ENCODE results near the gene RAB3D.

Gene RAB3D

GRCh38 chr19:11290256-11290655 is 49.2 kb downstream of the RAB3D start:
- no peak for TF ChIP-seq CTCF (IDR thresholded peaks at IDR 0.05; ENCODE audit: insufficient read depth, missing control alignments)
- FAIRE-seq: no peak
- DNase-seq (ENCODE audit: insufficient read length, low spot score): no peak

GRCh38 chr19:11288349-11288748 is 51.1 kb downstream of the RAB3D start:
- no peak for FAIRE-seq
- no peak for DNase-seq (ENCODE audit: insufficient read length, low spot score)
- TF ChIP-seq CTCF (IDR thresholded peaks at IDR 0.05; ENCODE audit: insufficient read depth, missing control alignments): no peak

- no peak for DNase-seq (ENCODE audit: insufficient read length, low spot score)
- no peak for FAIRE-seq
- no peak for TF ChIP-seq CTCF (IDR thresholded peaks at IDR 0.05; ENCODE audit: insufficient read depth, missing control alignments)
Observed at GRCh38 chr19:11286312-11286974, 53.0 kb downstream of the RAB3D start.

GRCh38 chr19:11284515-11284914 is 54.9 kb downstream of the RAB3D start:
- FAIRE-seq: no peak
- no peak for TF ChIP-seq CTCF (IDR thresholded peaks at IDR 0.05; ENCODE audit: insufficient read depth, missing control alignments)
- no peak for DNase-seq (ENCODE audit: insufficient read length, low spot score)

- FAIRE-seq: no peak
- DNase-seq (ENCODE audit: insufficient read length, low spot score): no peak
- TF ChIP-seq CTCF (IDR thresholded peaks at IDR 0.05; ENCODE audit: insufficient read depth, missing control alignments): no peak
Observed at GRCh38 chr19:11281356-11282049, 58.0 kb downstream of the RAB3D start.

- no peak for DNase-seq (ENCODE audit: insufficient read length, low spot score)
- FAIRE-seq: no peak
- no peak for TF ChIP-seq CTCF (IDR thresholded peaks at IDR 0.05; ENCODE audit: insufficient read depth, missing control alignments)
Observed at GRCh38 chr19:11279505-11280236, 59.8 kb downstream of the RAB3D start.
